Measurements from ENCODE around the gene RFESD.
"Not testable (repeated sequence)": the region's sequence is repeated elsewhere in the genome, so short reads cannot be mapped to it uniquely, and the experiment has no call there.

Gene RFESD

DNA sequence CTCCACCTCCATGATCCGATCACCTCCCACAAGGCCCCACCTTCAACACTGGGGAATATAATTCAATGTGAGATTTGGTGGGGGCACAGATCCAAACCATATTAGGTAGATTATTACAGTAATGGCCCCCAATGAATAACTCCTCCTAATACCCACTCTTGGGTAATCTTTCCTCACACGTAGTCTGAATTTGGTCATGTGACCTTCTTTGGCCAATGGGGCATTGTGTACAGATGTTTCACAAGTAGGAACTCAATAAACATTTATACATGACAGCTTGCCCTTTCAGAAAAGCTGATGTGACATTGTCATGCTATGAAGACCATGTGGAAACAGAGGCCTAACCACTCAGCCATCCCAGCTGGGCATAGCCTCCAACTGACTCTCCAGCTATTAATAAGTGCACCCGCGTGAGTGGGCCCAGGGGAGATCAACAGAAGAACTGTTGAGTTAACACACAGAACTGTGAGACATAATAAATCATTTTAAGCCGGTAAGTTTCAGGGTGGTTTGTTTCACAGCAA, 16.1 kb upstream of the RFESD start:
- no peak for DNase-seq

DNA sequence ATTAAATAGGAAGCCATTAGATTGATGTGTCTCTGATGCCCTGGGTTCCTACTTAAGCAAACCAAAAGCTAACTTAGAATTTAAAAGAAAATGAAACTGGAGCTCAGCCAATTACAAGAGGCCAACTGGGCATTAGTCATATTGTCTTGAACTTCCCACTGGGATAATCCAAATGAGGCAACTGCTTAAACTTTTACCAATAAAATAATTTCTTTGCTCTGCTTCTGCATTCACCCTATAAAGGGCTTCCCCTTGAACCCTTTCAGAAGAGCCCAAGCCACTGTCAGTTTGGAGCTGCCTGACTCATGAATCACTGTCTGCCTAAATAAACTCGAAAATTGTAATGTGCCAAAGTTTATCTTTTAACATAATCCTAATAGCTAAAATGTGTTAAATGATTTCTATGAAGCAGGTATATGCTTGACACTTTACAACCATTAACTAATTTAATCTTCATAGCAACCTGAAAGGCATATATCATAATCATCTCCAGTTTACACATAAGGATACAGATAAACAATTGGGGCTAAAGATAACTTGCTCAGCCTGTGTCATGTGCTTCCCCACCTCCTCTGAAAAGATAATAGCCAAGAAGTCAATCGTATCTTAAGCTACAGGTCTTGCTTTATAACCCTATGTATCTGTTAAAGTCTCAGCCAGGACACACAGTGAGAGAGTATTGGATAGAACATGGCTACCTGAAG, 15.2 kb upstream of the RFESD start:
- no peak for DNase-seq

DNA sequence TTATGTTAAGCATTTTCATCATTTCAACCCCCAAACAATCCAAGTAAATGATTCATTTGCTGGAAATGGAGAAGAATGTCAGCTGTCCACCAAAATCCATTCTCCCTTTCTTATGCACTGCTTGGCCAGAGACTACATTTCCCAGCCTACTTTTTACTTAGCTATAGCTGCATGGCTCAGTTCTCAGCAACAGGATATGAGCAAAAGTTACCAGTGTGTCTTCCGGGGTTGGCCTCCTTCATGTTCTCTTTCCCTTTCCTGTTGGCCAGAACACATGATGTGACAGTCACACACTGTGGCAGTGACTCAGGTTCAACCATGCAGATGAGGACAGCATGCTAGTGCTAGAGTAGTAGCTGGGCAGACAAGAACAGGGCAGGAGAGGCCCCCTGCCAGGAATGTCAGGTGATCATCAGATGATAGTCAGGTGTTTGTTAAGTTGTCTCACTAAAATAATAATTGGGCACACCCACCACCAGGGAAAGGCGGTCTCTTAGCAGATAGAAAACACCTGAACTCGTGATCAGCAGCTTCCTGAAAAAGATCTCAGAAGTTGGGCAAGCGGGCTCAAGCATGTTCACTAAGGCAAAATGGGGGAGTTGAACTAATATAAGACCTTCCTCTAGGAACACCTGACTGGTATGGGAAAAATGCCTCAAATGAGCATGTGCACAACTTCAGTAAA, 14.4 kb upstream of the RFESD start:
- no peak for DNase-seq

DNA sequence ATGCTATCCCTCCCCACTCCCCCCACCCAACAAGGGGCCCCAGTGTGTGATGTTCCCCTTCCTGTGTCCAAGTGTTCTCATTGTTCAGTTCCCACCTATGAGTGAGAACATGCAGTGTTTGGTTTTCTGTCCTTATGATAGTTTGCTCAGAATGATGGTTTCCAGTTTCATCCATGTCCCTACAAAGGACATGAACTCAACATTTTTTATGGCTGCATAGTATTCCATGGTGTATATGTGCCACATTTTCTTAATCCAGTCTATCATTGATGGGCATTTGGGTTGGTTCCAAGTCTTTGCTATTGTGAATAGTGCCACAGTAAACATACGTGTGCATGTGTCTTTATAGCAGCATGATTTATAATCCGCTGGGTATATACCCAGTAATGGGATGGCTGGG, 13.6 kb upstream of the RFESD start:
- not testable (repeated sequence) for DNase-seq

DNA sequence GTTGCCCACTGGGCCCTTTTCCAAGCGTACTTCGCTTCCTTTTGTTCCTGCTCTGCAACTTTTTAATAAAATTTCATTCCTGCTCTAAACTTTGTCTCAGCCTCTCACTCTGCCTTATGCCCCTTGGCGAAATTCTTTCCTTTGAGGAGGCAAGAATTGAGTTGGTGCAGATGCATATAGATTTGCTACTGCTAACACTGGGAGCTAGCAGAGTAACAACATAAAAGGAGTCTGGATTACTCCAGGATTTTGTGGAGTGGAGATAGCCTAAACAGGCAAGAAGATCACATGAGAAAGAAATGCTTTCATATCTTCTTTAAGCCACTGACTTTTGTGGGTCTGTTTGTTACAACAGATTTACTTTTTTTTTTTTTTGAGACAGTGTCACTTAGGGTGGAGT, 12.9 kb upstream of the RFESD start:
- DNase-seq, result no peak

DNA sequence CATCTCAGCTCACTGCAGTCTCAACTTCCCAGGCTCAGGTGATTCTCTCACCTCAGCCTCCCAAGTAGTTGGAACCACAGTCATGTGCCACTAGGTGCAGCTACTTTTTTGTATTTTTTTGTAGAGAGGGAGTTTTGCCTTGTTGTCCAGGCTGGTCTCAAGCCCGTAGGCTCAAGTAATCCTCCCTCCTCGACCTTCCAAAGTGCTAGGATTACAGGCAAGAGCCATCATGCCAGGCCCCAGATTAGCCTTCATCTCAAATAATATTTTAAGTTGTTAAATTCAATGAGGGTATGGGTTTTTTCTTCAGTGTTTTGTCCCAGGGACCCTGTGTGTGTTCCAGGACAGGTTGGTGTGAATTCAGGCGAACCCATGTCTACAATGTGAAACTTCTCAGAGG, 12.5 kb upstream of the RFESD start:
- DNase-seq, result no peak

DNA sequence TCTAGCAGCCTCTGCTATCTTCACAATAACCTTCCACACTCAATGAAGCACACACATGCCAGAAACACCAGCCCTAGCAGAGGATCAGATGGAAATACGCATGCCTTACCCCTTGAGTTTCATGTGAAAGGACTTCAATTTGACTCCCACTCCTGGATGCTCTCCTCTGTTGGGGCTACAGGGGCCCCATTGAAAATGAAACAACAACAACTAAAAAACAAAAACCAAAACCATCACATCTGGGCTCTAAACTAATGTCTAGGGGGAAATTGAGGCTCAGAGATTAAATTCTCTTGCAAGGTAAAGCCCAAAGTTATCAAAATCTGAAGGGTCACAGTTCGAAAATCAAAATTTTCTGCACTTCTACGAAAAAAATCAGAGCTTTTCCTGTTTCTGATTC, 7.9 kb upstream of the RFESD start:
- no peak for DNase-seq

DNA sequence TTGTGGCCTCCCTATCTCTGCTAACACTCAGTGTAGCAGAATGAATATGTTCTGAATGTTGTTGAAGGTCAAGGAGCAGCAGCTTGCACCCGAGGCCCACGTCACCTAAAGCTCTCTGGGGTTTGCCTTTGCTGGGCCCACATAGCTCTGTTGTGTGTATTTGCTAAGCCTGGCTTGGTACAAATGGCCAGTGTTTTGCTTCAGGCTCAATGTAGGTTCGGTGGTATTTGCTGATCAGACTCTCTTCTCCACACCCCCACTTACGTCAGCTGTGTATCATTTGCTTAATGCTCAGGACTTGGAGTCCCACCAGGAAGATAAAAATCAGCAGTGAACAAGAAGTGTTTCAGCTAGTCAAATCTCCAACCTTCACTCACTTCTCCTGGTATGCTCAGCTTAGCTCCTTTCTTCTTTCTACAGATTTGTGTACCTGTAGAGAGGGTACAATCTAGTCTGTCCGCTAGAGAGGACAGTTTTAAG, 4.8 kb upstream of the RFESD start:
- no peak for DNase-seq

DNA sequence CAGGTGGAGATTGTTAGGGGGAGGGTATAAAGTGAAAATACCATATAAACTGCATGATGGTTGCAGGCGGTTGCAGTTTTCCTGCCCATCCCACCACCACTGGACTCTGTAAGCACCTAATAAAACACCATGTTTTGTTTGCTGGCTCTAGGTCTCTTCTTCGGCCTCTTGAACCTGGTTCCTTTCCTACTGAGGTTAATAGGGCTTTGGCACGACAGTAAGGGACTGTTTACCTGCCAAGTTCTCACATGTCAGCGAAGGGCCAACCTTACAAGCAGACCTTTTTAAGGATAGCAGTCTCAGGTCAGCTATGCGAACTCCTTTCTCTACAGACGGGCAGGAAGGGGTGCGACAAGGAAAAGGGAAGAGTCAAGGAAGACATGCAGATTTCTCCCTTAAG, 3.4 kb upstream of the RFESD start:
- DNase-seq, result no peak

DNA sequence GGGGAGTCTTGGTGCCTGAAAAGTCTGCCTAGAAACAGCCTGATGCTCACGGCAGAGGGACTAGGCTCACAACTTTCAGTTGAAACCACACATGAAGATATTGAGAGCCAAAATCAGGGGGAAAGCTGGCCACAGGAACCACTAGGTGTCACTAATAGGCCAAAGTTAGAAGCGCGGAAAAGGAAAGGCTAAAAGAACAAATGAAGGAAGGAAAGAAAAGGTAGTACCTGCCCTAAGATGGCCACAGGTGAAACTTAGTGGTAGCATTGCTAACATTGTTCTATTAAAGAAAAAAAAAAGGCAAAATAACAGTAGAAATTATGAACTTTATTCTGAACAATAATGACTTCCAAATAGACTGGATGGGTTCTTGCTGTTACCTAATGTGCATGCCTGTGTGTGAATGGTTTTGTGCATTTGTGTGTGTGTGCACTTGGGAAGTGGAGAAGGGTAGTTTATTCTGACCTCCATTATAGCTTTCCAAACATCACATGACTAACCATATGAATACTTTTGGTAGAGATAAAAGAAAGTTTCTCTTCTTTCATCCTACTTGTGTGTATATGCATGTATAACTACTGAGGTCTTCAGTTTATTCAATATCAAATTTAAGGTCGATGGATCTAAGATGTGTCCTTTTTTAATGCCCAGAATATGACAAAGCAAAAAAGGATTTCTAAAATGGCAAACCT, 2.1 kb upstream of the RFESD start:
- peak; percentile 19 for DNase-seq

DNA sequence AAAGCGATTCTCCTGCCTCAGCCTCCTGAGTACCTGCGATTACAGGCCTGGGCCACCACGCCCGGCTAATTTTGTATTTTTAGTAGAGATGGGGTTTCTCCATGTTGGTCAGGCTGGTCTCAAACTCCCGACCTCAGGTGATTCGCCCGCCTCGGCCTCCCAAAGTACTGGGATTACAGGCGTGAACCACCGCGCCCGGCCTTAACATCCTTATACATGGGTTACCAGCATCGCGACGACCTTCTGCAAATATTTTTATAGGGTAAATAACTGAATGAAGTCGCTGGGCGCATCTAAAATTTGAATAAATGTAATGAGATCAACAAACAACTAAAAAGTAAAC, 380 bp upstream of the RFESD start:
- DNase-seq, result not testable (repeated sequence)

DNA sequence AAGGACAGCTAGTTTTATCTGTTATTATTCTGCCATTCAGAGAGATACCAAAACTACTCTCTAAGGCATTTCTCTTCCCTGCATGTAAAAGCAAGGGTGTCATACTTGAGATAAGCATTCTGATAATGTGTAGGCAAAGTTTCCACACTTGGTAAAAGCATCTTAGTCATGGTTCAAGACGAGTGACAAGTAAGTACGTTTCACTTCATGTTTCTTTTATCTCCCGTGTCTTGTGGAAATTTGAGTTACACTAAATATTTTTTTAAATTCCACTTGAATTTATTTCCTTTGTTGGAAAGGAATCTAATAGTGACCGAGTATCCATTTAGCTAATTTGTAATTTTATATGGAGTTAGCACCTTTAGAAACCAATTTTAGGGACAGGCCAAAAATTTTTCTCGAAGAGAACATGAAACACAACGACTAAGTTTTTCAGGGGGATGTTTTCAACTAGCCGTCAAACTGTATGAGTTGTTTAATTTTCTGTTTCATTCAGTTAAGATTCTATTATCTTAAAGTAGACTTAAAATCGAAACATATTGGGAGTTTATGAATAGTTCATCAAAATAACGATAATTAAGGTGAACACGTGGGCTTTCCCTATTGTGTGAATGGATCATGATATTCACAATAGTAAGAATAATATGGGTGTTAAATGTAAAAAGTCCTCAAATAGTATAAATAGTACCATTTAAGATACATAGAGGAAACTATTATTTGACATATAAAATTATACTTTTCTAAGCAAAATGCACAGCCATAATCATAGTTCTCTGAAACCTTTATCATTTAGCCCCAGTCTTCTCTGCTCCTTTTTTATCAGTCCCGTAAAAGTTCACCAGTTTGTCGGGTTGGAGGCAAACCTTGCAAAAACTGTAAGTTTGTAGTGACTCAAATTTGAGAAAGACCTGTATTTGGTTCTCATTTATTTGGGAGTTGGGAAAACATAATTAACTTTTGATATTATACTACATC, 1.6 kb downstream of the RFESD start:
- DNase-seq, result no peak

DNA sequence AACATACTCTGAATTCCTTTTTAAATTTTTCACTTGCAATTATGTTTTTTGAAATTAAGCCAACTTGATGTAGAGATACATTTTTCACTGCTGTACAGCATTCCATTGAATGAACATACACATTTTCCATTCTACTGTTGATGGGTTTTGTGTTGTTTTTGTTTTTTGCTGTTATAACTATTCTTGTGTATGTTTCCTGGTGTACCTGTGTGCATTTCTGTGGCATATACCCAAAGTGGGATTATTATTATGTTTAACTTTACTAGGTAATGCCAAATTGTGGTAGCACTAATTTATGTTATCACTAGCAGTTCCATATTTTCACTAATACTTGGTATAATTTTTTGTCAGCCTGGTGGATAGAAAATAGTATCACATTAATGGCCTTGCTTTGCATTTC, 2.7 kb downstream of the RFESD start:
- DNase-seq, result no peak

DNA sequence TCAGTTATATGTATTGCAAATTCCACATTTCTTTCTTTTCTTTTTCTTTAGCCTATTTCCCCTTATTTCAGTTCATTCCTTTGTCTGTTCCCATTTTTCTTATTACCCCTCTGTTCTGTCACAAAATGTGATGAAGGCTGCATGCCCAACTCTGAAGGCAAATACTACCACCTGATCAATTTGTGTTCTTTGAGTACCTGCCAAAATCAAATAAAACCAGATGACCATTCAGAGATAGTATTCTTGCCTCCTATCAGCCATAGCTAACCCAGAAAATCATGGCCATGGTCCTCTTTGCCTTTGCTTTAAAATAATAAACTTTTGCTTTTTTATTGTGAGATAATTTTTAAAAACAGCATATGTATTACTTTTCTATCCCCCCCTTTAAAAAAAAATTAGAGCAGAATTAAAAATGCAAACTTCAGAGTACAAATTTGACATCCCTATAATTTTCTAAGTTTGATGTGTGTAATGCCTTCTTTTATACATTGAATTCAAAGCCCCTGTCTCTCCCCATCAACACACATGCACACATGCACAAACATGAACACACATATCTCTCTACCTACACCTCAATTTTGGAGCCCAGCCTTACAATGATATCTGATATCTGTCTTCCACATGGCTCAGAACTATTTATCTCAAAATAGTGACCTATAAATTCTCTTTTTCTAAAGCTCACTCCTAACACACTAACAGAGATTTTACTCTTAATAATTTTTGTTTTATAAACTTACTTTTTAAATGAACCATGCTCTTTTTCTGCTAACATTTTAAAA, 3.5 kb downstream of the RFESD start:
- no peak for DNase-seq

DNA sequence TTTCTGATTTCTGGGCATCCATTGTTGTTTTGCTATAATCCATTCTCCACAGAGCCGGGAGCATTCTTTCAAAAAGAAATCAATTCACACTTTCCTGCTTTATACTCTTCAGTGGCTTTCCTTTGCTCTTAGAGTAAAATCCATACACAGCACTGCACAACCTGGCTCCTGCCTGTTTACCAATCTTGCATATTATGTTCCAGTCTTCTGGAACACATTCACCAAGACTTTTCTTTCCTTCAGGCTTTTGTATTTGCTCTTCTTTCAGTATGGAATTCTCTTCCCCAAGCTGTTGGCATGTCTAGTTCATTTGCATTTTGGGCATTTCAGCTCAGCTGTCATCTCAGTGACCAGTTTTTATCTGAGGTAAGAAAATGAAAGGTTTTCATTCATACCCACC, 6.3 kb downstream of the RFESD start:
- DNase-seq, result no peak

DNA sequence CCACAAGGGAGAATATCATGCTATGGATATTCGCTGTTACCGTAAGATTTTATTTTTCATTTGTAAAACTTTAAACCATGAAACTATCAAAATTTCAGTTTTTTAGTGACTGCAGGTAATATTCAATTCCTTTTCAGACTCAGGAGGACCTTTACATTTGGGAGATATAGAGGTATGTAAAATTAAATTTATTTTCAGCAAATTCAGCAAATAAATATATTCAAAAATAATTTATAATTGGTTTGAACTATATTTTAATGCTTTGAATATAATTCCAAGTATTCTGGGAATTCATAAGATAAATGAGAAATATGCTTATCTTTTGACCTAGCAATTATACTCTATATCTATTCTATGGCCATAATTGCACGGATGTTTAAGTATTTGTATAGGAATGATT, 7.6 kb downstream of the RFESD start:
- no peak for DNase-seq

DNA sequence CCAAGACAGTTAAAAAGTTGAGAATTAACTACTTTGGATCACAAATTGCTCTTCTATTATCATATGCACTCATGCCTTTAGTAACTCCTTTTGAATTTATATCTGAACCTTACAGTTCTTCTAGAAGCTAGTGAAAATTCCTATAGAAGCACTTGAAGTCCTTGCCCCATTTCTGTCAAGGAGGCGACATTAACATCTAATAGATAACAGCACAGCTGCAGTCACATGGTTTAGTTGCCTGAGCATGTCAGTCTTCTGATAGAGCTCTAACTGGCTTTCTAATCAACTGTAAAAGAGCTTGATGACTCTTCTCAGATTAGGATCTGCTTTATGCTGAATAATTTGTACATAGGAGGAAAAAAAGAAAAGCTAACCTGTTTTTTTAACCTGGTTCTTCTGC, 9.0 kb downstream of the RFESD start:
- DNase-seq, result no peak

DNA sequence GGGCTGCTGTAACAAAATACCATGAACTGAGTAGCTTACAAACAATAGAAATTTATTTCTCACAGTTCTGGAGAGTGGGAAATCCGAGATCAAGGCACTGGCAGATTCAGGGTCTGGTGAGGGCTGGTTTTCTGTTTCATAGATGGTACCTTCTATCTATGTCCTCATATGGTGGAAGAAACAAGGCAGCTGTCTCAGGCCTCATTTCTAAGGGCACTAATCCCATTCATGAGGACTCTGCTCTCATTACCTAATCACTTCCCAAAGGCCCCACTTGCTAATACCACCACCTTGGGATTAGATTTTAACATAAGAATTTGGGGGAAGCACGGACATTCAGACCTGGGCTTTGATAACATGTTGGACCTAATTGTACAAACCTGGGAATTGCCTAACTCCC, 13.5 kb downstream of the RFESD start:
- DNase-seq, result no peak

DNA sequence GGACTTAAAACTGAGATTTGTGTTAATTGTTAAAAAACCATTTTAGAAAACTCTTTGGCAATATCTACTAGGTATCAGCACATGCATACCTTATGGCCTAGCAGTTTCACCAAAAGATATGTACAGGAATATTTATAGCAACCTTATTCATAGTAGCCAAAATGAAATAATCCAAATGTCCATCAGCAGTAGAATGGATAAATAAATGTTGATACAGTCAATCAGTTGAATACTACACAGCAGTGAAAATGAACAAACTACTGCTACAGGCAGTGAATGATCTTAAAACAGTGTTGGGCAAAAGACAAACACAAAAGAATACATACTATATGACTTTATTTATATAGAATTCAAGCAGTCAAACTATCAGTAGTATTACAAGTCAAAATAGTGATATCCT, 16.4 kb downstream of the RFESD start:
- no peak for DNase-seq

DNA sequence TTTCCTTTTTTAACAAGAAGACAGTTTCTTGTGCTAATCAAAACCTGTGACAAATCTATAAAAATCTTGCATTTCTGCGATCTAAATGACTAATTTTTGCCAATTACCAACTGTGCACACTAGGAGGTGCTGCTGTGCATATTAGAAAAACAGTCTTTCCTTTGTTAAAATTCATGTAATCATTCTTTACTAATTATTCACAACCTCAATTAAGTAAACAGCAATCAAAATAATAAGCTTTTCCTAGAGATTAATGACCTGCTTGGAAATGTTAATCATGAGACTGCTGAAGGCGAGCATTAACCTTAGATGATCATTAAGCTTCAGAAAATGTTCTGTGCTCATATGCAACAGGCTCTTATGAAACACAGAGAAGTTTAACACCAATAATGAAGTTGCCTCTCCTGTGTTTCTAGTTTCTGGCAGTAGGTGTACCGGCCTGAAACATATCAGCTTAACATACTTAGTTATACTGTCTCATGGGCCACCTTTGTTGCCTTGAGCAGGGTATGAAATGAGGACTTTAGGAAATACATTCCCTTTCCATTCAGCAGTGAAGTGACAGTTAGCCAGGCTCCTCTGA, 17.7 kb downstream of the RFESD start:
- no peak for DNase-seq

DNA sequence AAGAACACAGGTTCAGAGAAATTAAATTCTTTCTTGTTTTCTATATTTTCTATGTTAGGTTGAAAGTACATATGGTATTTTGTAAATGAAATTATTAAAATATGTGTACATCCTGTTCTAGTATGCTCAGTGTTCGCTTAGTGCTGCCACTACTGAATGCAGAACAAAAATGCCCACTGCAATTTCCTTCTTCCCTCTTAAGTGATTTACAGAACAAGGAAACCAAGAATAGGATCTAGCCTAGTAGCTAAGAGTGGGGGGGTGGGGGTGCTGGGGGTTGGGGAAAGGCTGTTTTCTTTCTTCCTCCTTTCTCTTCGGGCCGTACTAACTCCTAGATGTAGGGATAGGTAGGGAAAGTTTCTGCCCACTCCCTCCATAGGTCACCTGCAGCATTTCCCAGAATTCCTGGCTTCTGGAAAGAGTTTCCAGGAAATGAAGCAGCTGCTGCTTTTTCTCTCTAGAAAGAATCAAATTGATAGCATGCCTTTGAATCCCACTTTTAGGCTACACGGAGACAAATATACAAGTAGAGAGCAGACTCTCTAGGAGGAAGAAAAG, 20.6 kb downstream of the RFESD start:
- DNase-seq, result no peak
